ENCODE measurements around the gene TACC2.

Gene TACC2

DNA sequence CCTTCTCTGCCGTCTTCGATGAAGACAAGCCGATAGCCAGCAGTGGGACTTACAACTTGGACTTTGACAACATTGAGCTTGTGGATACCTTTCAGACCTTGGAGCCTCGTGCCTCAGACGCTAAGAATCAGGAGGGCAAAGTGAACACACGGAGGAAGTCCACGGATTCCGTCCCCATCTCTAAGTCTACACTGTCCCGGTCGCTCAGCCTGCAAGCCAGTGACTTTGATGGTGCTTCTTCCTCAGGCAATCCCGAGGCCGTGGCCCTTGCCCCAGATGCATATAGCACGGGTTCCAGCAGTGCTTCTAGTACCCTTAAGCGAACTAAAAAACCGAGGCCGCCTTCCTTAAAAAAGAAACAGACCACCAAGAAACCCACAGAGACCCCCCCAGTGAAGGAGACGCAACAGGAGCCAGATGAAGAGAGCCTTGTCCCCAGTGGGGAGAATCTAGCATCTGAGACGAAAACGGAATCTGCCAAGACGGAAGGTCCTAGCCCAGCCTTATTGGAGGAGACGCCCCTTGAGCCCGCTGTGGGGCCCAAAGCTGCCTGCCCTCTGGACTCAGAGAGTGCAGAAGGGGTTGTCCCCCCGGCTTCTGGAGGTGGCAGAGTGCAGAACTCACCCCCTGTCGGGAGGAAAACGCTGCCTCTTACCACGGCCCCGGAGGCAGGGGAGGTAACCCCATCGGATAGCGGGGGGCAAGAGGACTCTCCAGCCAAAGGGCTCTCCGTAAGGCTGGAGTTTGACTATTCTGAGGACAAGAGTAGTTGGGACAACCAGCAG lies 221.7 kb downstream of the TACC2 start:
- DNase-seq (ENCODE audit: low read depth in 2 of 3, low spot score in 1 of 3), result no peak

DNA sequence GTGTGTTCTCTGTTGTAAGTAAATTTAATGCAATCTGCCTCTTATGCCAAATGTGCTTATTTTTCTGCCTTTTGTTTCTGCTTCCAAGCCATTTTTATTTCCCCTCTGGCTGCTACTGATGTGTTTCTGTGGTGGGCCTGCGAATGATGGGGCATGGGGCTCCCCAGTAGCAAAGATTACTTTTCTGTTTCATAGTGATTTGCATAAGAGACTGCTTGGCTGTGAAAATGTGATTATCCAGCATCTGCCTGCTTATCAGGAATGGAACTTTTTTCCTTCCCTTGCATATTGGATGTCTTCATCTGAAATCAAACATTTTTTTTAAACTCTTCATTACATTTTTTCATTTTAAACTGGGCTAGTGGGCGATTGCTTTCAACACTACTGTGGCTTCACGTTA lies 224.4 kb downstream of the TACC2 start:
- DNase-seq (ENCODE audit: low read depth in 2 of 3, low spot score in 1 of 3), result no peak

DNA sequence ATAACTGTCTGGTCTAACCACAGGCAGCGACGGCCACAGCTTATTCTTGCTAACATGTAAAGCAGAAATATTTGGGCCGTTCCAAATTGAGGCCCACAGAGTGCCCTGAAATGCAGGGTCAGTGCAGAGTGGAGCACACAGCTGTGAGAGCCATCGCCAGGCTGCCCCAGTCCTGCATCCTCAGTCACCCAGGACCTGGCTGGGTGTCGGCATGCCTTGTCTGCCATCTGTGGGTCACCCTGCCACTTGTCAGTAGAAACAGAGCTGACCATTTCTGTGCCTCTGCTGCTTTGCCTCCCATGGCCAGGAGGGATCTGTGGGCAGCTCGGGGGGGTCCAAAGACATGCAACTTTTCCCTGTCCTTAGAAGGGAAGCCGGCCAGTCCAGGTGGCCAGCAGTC lies 224.8 kb downstream of the TACC2 start:
- no peak for DNase-seq (ENCODE audit: low read depth in 2 of 3, low spot score in 1 of 3)

DNA sequence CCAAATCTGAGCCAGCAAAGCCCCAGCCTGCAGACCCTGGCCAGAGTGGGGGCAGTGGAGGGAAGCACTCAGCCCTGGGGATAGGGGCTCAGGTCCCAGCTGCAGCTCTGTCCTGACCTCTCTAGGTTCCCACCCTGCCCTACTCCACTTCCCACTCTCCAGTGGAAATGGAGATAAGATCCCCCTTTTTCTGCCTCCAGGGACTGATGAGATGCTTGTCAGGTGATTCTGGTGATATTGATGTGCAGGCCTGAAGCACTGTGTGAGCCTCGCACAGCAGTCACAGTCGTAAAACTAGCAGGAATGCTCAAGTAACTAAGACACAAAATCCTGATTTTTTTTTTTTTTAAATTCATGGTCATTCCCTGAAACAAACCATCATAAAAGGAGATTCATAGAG lies 227.1 kb downstream of the TACC2 start:
- DNase-seq (ENCODE audit: low read depth in 2 of 3, low spot score in 1 of 3), result no peak

DNA sequence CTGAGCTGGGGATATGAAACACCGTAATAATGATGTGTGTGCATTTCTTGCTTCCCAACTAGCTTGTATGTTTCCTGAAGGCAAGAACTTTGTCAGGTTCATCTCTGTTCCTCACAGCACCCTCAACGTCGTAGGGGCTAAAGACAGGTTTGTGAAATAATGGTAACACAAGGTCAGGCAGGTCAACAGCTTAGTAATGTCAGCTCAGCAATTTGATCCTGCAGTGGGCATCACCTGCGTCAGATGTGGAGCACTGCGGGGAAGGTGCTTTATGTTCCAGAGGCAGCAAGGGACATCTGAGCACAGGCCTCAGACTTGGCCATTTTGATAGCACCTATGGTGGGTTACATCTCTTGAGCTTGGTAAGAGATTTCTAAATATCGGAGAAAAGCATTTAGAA lies 230.4 kb downstream of the TACC2 start:
- no peak for DNase-seq (ENCODE audit: low read depth in 2 of 3, low spot score in 1 of 3)

DNA sequence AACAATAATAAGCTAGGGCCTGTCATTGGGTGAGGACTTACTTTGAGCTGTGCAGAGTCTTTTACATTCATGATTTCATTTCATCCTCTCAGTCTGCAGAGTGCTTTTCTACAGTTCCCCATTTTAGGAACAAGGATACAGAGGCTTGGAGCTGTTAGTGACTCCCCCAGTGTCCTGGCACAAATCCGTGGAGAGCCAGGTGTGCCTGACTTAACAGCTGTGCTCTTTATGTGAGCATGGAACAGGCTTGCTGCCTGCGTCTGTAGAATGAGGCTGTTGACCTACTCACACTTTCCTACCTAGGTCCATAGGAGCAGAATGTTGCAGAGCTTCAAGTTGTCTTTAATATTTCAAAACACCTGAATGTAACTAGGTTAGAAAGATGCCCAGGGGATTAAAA lies 231.8 kb downstream of the TACC2 start:
- no peak for DNase-seq (ENCODE audit: low read depth in 2 of 3, low spot score in 1 of 3)

DNA sequence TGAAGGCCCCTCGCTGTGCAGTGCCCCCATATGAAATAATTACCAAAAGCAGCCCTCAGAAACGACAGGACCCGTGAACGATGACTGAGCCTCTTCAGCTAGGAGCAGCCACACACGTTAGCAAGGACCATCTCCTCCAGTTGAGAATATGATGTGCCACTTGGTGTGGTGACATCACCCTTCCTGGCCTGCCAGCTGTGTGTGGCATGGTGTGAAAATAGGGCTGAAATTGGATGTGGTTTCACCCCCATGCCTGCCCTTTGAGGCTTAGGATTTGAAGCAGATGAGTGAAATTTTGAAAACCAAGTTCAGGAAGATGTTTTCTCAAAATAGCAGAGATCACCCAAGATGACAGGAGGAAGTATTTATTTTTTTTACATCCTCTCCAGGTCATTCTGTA lies 233.0 kb downstream of the TACC2 start:
- DNase-seq (ENCODE audit: low read depth in 2 of 3, low spot score in 1 of 3), result no peak

DNA sequence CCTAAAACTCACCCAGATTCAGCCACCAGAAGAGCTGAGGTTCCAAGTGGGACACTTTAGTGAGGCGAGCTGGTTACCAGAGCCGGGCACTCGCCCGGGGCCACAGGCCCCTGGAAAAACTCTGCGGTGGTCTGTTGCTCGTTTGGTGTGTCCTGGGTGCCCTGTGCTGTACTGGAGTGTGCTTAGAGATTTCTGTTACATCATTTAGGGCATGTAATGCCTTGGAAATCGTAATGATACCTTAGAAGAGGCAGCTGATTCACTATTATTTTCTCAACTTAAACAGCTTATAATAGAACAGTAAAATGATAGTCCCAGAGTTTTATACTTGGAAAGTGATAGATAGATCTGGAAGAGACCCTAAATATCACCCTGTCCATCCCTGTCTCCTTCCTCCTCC lies 233.7 kb downstream of the TACC2 start:
- no peak for DNase-seq (ENCODE audit: low read depth in 2 of 3, low spot score in 1 of 3)

DNA sequence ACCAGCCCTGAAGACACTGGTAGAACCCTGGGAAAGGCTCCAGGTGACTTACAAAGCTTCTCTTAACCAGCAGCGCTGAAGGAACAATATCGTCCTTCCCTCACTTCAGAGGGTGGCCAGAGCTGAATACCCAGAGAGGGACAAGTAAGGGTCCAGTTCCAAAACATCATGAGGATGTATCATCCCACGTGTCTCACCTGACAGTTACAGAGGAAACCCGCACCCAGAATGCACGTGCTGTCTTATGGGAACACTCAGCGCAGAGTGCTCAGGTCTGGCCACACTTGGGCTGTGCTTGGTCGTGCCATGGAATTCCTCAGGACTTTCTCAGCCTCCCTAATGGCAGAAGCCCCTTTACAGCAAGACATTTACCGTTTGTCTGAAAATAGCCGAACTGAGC lies 235.2 kb downstream of the TACC2 start:
- DNase-seq (ENCODE audit: low read depth in 2 of 3, low spot score in 1 of 3), result no peak

DNA sequence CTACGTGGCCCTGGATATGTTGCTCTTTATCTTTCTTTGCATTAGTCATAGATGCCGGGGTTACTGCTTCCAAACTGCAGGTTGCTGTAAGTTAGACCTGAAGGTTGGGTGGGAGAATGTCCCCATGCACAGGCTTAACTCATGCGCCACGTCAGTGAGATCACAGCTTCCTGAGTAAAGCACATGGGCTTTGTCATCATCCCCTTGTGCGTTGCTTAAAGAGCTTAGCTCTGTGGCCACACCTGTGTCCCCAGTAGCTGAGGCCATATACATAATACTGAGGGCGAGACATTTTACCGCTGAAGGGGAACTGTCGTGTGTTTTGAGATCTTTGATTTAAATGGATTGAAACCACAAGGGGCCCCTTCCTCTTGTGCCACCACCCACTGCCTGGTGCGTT lies 236.4 kb downstream of the TACC2 start:
- no peak for DNase-seq (ENCODE audit: low read depth in 2 of 3, low spot score in 1 of 3)

DNA sequence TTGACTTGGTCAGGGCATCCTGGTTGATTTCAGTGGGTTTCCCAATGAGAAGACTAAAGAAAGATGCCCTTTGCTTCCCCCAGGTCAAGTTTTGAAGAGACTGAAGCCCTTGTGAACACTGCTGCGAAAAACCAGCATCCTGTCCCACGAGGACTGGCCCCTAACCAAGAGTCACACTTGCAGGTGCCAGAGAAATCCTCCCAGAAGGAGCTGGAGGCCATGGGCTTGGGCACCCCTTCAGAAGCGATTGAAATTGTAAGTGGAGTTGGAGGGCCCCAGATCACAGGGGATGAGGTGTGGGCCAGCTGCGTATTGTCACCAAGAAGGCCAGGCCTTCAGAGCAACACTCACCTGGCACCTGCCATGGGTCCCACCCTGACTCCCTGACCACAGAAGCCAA lies 238.8 kb downstream of the TACC2 start:
- no peak for DNase-seq (ENCODE audit: low read depth in 2 of 3, low spot score in 1 of 3)

DNA sequence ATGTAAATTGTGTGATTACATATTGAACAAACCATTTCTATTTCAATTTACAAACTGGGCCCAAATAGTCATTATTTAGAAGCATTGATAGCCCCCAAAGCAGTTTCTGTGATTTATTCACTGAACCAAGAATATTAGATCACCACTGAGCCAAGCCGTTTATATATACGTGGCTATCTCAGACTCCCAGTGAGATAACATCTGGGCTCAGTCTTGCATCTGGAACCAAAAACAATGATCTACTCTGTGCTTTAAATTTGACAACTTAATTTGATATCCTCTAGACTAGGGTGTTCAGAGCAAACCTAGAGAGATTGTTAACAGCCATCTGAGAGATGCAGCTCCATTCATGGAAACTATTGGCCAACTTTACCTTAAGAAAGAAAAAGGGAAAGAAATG lies 240.7 kb downstream of the TACC2 start:
- DNase-seq (ENCODE audit: low read depth in 2 of 3, low spot score in 1 of 3), result no peak

DNA sequence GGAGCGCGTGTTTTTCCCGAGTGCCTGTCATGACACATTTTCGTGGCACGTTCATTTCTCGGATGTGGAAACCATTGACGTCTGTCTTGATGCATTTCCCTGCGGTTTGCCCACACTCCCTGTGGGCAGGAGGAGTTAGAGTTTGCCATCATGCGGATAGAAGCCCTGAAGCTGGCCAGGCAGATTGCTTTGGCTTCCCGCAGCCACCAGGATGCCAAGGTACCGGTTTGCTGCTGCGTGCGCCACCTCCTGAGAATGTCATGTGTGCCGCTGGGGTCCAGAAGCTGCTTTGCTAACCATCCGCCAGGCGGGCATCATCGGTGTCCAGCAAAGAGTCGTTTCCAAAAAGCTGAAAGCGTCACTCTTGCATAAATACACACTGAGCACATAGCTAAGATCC lies 241.3 kb downstream of the TACC2 start:
- DNase-seq (ENCODE audit: low read depth in 2 of 3, low spot score in 1 of 3), result no peak

DNA sequence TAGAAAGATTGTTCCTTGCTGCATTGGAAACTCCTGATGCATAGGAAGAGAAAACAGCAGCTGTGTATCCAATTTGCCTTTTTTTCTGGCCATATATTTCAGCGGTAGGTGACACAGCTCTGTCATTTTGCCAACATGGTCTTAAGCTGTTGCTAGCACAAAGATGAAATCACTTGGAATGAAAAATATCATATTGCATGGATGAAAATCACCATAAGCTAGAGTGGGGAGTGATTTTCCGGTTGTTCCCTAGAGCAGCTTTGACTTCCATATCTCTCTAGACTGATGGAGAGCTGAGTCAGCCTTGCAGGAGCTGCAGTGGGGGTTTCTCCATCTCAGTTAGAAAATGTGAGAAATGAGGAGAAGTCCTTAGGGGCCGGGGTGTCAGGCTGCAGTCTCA lies 243.8 kb downstream of the TACC2 start:
- DNase-seq (ENCODE audit: low read depth in 2 of 3, low spot score in 1 of 3), result no peak

DNA sequence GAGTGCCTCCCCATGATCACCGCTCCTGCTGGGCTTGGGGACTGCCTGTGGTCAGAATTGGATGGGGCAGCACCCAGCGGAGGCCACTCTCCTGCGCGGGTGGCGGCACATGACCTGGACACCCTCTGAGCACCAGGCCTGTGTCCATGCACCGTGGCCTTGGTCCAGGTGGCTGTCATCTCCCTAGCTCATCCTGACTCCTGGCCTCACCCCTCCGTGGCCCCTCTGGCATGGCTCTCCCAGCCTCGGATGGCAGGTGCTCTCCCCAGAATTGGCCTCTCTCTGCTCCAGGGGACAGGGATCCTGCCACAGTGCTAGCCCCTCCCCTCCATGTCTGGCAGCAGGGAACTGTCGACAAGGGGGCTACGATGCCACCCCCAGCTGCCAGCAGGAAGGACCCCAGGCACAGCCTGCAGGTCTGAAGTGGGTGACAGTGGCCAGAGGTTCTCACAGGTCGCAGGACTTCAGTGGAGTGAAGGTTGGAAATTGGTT lies 244.9 kb downstream of the TACC2 start:
- no peak for DNase-seq (ENCODE audit: low read depth in 2 of 3, low spot score in 1 of 3)

DNA sequence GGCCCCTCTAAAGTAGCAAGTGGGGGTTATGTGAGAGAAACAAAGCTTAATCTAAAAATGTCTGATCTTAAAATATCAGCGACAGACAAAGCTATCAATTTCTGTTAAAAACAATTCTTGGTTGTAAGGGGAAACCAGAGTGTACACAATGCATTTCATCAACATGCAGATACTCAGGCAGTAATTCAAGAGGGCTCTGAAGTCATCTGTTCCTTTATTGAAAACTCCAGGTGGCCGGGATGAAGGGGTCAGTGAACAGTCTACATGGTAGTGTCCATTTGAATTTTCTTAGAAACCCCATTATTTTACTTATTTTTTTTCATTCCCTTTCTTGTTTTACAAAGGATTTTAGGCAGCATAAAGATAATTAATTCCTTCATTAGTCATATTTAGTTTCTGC lies 245.5 kb downstream of the TACC2 start:
- DNase-seq (ENCODE audit: low read depth in 2 of 3, low spot score in 1 of 3), result no peak

DNA sequence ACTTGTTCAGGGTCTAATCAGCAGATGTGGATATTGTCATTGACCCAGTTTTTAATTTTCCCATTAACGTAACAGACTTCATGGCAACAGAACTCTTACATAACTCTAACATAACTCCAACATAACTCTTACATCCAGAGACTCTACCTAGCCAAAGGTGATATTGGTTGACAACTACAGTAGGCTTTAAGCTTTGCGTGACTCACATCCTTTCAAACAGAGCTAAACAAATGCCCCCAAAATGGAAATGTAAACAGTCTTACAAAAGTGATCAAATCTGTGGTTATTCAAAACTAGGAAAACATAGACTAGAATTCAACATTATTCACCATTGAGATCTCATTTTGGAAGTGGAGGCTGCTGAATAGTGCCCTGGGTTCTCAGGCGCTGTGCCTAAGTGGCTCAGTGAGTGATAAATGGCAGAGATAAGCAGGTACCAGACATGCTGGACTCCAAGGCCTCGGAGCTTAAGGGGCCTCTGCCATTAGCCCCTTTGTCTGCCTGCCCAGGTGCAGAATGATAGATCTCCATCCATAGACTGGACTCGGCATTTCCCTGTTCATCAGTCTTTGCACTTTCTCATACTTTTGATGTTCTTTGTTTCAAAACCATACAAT lies 247.8 kb downstream of the TACC2 start:
- no peak for DNase-seq (ENCODE audit: low read depth in 2 of 3, low spot score in 1 of 3)

DNA sequence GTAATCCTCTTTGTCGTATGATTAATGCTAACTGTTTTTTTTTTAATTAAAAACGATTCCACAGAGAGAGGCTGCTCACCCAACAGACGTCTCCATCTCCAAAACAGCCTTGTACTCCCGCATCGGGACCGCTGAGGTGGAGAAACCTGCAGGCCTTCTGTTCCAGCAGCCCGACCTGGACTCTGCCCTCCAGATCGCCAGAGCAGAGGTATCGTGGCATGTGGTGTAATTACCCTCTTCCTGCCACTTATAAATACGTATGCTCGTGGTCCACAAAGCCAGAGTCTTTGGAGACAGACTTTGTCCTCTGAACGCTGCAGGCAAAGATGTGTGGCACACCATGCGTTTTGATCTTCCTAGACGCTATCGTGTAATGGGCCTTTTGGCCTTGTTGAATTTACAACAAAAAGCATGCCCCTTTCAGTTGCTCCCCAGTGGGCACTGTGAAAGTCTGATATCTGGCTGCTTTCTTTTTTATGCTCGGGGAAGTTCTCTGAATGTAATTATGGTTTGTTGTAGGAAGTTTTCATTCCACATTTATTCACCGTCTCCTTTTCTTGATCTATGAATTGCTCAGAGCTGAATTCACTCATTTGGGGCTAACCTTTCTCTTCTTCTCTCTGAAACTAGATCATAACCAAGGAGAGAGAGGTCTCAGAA lies 248.5 kb downstream of the TACC2 start:
- DNase-seq (ENCODE audit: low read depth in 2 of 3, low spot score in 1 of 3), result no peak

DNA sequence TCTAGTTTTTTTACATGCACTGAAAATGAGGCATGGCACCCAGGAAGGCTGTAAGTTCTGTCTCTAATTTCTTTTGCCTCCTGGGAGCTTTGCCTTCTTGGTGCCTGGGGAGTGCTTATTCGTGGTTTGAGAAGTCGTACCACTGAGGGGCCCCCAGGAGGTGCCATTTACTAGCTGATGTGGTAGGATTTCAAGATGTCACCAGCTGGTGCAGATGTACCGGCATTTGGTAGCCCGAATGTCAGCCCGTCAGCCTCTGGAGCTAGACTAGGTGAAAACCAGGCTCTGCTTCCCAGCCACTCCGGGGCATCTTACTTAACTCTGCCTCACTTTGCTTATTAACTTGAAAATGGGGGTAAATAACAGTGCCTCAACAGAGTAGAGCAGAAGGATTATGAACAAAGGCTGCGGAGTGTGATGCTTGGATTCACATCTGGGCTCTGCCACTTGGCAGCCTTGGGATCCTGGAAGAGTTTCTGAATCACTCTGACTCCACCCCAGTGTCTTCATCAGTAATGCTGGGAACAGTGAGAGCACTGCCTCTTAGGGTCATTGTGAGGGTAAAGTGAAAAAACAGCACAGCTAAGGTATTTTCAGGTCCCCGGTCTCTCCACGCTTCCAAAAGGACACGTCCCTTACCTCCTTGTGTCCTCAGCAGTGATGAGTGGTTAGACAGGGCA lies 250.8 kb downstream of the TACC2 start:
- DNase-seq (ENCODE audit: low read depth in 2 of 3, low spot score in 1 of 3), result no peak

DNA sequence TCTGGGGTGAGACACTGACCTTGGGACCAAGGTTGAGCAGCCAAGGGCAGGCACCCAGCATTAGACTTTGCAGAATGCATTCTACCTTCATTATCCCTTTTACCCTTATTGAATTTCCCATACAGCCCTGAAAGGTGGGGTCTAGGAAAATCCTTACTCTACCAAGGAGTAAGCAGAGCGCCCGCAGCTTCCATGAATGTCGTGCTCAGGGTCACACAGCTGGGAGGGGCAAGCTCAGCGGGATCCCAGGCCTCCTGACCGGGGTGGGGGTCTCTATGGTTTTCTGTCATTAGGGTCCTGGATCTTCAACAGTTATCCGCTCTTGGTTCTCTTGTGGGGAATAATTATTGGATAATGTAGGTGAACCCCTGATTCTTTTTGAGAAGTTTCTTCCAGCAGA lies 251.4 kb downstream of the TACC2 start:
- no peak for DNase-seq (ENCODE audit: low read depth in 2 of 3, low spot score in 1 of 3)

DNA sequence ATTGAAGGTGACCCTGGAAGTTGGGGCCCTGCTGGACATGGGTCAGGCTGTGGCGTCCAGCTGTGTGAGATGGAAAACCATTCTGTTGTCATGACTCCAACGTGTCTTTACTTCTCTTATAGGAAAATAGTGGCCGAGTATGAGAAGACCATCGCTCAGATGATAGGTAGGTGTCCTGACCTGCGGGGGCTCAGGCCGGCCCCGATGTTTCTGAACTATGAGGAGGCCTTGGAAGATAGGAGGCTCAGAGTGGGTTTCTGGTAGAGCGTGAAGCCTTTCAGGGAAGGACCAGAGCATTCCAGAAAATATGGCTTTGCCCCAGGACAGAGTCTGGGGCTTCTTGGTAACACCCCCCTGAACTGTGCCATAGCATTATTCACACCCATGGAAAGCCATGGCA lies 252.9 kb downstream of the TACC2 start:
- no peak for DNase-seq (ENCODE audit: low read depth in 2 of 3, low spot score in 1 of 3)

DNA sequence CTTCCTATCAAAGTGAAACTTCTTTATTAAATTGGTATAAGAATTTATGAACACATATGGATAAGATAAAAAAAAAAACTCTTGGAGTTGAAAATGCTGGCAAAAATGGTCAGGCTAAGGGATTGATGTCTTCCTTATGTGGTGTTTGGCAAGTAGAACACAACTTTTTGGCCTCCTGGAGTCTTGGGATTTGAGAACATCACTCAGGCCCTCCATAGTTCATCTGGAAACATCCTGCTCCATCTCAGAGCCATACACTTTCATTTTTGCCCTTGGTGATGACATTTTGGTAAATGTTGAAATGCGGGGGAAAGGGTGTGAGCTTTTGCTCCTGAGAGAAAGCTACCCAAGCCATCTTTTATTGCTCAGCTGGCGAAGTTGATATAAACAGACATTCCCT lies 254.6 kb downstream of the TACC2 start:
- DNase-seq (ENCODE audit: low read depth in 2 of 3, low spot score in 1 of 3), result no peak
